NCI-H2227 (cell line): ENCODE results near the gene COL4A2.

Experiments used
- DNase-seq: peaks from one replicate; lab custom pipeline; 2025; ENCODE audit not compliant: unreplicated experiment; lab: John Stamatoyannopoulos, UW

COL4A2 gene

GRCh38 chr13:110271313-110271712, 35.8 kb upstream of the COL4A2 start:
- DNase-seq, result no peak

- no peak for DNase-seq
These were observed 34.9 kb upstream of the COL4A2 start for GRCh38 chr13:110272227-110272626.

GRCh38 chr13:110272651-110273050, 34.4 kb upstream of the COL4A2 start:
- no peak for DNase-seq

DNA sequence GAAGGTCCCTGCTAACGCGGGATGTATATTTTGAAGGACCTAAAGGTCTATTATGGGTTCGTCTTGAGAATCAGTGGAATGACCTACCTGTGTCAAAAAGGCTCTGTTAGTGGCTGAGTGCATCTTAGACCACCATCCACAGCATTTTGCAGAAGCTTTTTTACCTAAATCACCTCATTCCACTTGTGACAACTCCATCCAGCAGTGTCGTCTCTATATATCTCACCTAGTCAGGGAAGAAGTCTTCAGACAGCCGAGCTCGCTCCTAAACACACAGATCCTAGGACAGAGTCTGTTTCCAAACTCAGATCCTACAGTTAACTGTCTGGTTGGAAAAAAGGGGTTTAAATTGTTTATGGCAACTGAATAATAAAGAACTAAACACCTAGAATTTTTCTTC, 33.8 kb upstream of the COL4A2 start:
- no peak for DNase-seq

DNA sequence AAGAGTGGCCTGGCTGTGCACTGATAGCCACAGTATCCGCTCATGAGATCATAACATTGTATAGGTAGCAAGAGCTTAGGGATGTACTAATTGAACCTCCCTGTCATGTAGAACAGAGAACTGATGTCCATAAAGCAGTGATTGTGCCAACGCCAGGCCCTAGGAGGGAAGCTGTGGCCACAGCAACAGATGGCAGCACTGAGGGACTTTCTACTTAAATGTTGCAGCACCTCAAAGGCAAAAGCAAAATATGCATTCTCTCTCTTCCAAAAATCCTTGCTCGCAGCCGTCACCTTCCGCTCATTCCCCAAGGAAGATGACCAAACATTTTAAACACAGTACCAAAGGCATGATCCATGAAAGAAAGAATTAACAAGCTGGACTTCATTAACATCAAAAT, 32.4 kb upstream of the COL4A2 start:
- no peak for DNase-seq

- no peak for DNase-seq
These were observed 31.0 kb upstream of the COL4A2 start for GRCh38 chr13:110275931-110276552.

DNA sequence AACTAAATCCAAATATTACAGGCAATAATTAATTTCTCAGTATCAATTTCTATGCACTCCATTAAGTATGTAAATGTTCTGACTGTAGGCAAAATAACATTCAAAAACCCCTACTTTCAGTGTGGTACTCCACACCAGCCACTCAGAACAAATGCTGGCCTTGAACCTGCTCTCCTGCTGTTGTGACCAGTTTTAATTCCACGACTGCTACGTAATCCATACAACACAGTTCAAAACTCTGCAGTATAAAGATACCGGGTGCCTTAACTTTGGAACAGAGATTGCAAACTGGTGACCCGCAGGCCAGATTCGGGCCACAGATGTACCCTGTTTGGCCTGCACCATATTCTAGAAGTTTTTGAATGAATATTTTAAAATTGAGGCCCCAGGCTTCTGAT, 30.5 kb upstream of the COL4A2 start:
- DNase-seq, result no peak

- DNase-seq, result no peak
These were observed 29.6 kb upstream of the COL4A2 start for GRCh38 chr13:110277357-110277975.

DNA sequence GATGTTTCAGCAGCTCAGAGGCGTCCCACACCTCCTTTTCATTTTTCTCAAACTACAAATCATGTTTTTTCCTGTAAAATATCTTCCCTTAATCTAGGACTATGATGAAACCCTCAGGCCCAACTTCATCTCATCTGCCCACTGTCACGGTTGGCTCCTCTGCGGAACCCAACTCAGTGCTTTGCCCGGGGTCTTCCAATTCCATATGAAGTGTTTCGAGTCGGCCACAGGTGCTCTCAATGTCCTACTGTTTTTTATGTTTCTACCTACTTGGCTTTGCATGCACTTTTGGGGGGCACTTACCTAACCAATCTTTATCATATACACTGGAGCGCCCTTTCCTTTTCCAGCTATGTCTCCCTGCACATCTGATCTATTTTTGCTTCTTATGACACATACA, 28.2 kb upstream of the COL4A2 start:
- no peak for DNase-seq

- no peak for DNase-seq
These were observed 27.4 kb upstream of the COL4A2 start for GRCh38 chr13:110279684-110280083.

DNA sequence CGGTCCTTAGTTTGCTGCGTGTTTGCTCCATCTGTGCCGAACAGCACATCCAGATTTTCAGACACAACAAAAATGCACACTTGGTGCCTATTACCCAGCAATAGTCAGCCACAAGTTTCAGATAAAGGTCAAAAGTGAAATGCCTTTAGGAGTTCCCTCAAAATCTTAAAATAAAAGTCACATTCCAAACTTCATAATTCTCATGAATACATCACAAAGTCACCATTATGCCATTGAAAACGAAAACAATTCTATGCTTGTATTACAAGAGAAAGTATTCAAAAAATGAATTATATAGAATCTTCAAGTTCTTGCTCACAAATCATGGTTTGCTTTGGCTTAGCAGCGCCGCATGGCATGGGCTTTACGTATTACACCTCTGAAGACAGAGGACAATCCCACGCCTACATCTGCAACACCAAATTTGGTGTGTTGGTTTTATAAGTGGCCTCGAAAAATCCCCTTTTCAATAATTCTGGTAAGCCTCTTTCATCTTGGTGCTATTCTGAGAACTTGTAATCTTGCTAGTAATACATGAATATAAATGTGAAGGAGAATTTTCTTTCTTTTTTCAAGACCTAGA, 26.8 kb upstream of the COL4A2 start:
- no peak for DNase-seq

GRCh38 chr13:110280985-110281688, 25.9 kb upstream of the COL4A2 start:
- no peak for DNase-seq

- DNase-seq, result no peak
These were observed 25.3 kb upstream of the COL4A2 start for GRCh38 chr13:110281736-110282135.

GRCh38 chr13:110282316-110282841, 24.7 kb upstream of the COL4A2 start:
- DNase-seq, result no peak

DNA sequence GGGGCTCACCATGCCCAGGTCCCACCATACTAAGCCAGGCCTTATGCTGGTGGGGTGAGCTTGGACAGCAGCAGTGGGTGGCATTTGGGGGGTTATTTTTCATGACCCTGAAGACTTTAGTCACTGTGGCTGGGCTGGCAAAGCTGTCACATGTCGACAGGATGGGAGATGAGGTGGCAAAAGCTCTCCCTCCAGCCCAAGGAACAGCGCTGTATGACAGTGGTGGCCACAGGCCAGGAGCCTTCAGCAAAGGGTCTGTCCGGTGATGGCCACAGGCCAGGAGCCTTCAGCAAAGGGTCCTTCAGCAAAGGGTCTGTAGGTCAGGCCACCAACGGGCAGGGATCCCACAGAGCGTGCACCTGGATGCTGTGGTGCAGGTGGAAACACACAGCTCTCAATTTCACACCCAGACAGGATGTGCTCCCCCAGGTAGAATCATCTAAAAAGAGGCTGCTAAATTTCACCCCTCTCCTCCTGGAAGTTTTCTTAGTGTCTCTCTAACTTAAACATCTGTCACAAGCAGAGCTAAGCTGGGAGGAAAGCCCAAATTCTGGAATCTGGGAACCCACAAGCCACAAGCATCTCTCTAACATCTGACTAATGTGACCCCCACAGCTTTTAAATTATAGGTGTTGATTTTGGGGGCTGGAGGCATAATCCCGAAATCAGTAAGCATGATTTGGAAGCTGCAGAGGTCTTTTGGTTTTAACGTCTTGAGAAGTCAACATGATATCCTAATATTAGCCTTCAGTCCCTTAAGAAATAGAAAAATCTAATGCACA, 23.2 kb upstream of the COL4A2 start:
- no peak for DNase-seq

- no peak for DNase-seq
These were observed 22.2 kb upstream of the COL4A2 start for GRCh38 chr13:110284779-110285484.

GRCh38 chr13:110285991-110286832, 20.9 kb upstream of the COL4A2 start:
- DNase-seq, result no peak

- no peak for DNase-seq
These were observed 20.0 kb upstream of the COL4A2 start for GRCh38 chr13:110286833-110287819.
